GM19023 (cell line): Measurements from ENCODE around the gene TMEM87B.
"Not testable (repeated sequence)": the region's sequence is repeated elsewhere in the genome, so short reads cannot be mapped to it uniquely, and the experiment has no call there.

Experiments
- ATAC-seq: cut with Tn5 transposase; IDR thresholded peaks from one replicate; pipeline ENCODE4 v1.9.1; 2021; ENCODE audit warnings: mild to moderate bottlenecking, moderate library complexity; ENCODE audit not compliant: unreplicated experiment

The TMEM87B gene

GRCh38 chr2:112032689-112033465, 22.2 kb upstream of the TMEM87B start:
- no peak for ATAC-seq

DNA sequence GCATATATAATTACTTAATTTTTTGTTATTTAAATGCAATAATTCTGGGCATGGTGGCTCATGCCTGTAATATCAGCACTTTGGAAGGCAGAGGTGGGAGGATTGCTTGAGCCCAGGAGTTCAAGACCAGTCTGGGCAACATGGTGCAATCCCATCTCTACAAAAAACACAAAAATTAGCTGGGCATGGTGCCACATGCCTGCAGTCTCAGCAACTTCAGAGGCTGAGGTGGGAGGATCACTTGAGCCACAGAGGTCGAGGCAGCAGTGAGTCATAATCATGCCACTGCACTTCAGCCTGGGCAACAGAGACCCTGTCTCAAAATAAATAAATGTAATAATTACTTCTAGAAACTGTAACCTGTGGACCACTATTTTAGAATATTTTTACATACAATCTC, 21.5 kb upstream of the TMEM87B start:
- ATAC-seq = no peak

GRCh38 chr2:112034924-112035323, 20.1 kb upstream of the TMEM87B start:
- no peak for ATAC-seq

- no peak for ATAC-seq
Measured at GRCh38 chr2:112035786-112036185, 19.3 kb upstream of the TMEM87B start.

DNA sequence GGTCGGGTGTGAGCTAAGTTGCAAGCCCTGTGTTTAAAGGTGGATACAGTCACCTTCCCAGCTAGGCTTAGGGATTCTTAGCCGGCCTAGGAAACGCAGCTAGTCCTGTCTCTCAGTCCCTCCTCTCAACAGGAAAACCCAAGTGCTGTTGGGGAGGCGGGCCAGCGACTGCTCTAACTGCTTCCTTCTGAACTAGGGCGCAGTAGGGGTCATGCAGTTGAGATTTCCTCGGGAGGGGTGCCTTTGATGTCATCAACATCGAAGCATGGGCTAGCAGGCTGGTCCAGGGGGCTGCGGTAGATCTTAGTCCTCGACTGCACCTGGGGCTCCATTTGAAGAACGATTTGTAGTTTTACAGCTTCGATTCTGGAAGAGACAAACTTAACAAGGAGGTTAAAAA, 15.5 kb upstream of the TMEM87B start:
- not testable (repeated sequence) for ATAC-seq

GRCh38 chr2:112040066-112040465, 15.0 kb upstream of the TMEM87B start:
- not testable (repeated sequence) for ATAC-seq

DNA sequence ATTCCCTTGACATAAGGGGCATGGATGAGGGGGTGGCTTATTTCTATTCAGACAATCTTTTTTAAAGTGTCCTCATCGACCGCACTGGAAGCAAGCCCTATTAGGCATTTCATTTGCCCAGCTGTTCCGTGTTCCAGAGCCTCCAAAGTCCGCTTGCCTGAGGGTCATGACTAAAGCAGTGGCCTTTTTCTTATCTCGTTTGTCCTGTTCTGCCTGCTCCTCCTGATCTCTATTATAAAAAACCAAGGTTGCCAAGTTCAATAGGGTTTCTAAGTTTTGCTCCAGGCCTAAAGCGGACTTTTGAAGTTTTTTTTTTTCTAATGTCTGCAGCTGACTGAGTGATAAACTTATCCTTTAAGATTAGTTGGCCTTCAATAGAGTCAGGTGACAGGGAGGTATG, 13.6 kb upstream of the TMEM87B start:
- ATAC-seq = not testable (repeated sequence)

GRCh38 chr2:112045446-112046014, 9.5 kb upstream of the TMEM87B start:
- no peak for ATAC-seq

- ATAC-seq = no peak
Measured at GRCh38 chr2:112046231-112046630, 8.8 kb upstream of the TMEM87B start.

DNA sequence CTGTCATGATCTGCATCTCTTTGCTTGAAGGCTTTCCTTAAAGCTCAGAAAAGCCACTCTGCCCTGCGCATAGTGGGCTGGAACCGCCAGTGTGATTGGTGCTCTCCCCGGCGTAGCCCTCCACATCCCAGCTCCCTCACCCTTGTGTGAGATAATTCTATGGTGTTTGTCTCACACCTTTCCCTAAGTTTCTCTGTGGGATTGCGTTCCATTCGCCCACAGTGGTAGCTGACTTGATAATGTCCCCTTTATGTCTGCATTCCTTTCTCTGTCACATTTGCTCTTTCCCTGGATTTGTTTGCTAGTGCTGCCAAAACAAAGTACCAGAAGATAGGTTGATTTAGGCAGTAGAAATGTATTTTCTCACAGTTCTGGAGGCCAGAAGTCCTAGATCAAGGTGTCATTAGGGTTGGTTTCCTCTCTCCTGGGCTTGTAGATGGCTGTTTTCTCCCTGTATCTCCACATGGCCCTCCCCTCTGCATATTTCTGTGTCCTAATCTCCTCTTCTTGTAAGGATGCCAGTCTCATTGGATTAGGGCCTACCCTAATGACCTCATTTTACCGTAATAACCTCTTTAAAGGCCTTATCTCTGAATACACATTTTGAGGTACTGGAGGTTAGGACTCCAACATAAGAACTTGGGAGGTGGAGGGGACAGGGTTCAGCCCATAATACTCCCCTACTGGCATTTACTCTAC, 7.4 kb upstream of the TMEM87B start:
- no peak for ATAC-seq

DNA sequence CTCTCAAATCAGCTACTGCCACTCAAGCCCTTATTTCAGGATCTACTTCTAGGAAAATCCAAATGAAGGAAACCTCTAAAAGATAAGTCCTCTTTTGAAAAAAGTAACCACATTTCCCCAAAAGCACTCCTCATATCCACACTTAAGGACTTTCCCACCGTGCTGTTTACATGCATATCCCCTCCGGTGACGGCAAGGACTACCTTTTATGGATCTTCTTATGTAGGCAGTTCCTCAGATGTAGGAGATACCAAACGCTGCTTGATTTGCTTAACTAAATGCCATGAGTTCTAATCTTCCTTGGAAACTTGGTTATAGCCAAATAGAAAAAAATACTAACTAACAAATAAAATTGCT, 6.9 kb upstream of the TMEM87B start:
- no peak for ATAC-seq

DNA sequence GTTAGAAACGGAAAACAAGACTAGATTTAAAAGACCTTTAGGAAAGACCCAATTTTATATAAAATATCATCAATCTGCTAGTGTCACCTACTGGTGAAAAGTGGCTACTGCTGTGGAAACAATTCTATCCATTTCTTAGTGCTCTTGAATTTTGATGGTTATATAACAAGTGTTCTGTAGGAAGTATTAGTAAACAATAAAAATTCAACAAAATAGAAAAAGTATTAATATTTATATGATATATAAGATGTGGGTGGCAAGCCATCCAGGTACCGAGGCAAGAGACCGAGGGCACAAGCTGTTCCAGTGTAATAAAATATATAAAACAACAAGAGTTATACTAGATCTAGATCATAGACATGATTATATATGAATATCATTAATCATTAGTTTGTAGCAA, 6.2 kb upstream of the TMEM87B start:
- no peak for ATAC-seq

DNA sequence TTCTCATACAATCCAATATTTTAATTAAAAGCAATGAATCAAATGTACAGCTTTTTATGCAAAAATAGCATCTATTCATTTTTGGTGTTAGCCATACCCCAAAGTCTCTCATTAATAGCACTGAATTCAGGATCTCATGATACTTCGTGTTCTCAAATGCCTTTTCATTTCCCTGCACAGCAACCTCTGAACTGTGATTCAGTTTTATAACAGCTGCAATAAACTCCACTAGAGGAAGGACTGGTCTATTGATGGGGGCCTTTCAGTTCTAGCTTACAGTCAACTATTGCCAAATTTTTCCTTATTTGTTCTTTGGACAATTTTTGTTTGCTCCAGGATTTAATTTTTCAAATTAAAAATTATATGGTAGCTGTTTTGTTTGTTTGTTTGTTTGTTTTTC, 4.8 kb upstream of the TMEM87B start:
- no peak for ATAC-seq

DNA sequence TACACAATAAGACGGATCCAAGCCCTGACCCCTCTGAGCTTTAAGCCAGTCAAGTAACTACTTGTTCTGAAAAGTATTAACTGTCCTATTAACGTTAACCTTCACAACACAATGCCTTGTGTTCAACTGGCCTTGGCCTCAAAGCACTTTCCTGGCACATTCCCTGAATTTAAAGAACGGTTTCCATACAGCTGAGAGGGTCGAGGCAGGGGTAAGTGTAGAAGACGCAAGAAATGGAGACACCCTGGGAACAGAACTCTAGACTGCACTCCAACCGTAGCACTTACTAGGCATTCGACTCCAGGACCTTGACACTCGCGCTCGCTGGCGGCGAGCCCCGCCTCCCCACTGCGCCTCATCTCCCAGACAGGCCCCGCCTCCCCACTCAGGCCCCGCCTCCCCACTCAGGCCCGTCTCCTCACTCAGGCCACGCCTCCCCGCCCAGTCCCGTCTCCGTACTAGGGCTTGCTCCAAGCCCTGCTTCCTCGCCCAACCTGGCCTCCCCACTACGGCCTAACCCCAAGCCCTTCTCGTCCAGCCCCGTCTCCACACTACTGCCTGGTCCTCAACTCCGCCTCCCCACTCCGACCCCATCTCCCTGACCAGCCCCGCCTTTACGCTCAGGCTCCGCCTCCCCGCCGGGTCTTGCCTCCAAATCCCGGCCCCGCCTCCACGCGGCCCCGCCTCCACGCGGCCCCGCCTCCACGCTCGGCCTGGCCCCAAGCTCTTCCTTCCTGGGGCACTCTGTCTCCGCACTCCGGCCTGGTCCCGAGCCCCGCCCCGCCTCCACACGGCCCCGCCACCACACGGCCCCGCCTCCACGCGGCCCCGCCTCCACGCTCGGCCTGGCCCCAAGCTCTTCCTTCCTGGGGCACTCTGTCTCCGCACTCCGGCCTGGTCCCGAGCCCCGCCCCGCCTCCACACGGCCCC, 887 bp upstream of the TMEM87B start:
- peak; percentile 71 for ATAC-seq

- ATAC-seq = no peak
Measured at GRCh38 chr2:112055730-112056625, 909 bp downstream of the TMEM87B start.

DNA sequence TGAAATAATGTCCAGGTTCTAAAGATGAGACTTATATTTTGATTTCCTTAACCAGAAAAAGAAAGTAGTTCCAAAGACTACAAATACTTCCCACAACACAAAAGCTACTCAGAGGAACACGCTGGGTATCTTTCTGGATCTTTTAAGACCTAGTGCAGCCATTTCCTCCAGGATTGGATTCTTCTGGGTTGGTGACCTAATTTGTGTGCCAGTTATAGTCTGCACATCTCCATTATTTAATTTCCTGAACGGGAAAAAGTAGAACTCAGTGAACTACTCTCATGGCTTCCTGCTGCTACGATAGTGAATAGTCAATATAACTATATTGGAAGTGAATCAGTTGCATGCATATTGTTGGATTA, 1.5 kb downstream of the TMEM87B start:
- no peak for ATAC-seq

GRCh38 chr2:112059671-112060070, 4.6 kb downstream of the TMEM87B start:
- ATAC-seq = no peak

DNA sequence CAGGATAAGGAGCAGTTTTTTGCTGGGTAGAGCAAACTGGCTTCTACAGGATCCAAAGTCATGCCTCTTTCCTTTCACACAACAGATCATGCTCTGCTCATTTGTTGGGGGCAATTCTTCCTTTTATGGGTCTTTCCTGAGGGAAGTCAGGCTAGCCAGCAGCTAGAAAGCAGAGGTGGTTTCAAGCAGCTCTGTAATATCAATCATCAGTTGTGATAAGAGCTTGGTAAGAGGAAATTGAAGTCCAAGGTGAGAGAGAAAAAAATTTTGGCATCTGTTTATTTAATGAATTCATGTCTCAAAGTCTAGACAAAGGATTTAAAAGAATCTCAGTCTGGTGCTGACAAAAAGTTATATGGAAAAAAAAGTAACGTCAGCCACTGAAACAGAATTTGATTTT, 6.2 kb downstream of the TMEM87B start:
- ATAC-seq = no peak

- ATAC-seq = no peak
Measured at GRCh38 chr2:112061840-112062239, 6.8 kb downstream of the TMEM87B start.

DNA sequence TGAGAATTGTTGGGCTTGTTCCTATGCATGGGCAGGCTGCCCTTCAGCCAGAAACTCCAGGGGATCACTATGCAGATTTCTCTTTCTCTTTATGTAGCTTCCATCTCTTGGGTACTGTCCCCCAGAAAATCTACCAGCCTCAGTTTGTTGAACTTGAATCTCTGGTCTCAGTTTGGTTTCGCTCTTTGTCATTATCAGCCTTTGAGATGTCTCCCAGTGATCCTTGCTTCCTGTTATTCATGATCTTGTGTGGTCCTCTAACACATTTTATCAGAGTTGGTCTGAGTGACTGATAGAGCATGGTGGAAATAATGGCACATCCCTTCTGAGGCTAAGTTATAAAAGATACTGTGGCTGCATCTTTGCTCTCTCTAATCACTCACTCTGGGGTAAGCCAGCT, 7.8 kb downstream of the TMEM87B start:
- no peak for ATAC-seq
